SH-SY5Y (cell line): Measurements from ENCODE around the gene FBXL14.

Experiments used
- GATA2 ChIP-seq: IDR thresholded peaks from 2 replicates; pipeline ENCODE4 v1.6.1; 2011; ENCODE audit warnings: mild to moderate bottlenecking, low read depth, low read length
- GATA3 ChIP-seq: IDR thresholded peaks from 2 replicates; pipeline ENCODE4 v1.6.1; 2011; ENCODE audit warnings: low read depth, mild to moderate bottlenecking, low read length, moderate library complexity

- TF ChIP-seq GATA2 (no peak), GATA3 (no peak)
These were observed 66.6 kb downstream of the FBXL14 start for GRCh38 chr12:1527789-1528188.
